Fibroblast of peridontal ligament (primary cell): Measurements from ENCODE around the gene XAB2.
A peak's percentile ranks its signal among the peaks of the same experiment; 100 is the strongest.

Experiments
- DNase-seq: peaks from one replicate; pipeline ENCODE4 v3.0.0-alpha.2; 2010; ENCODE audit errors: extremely low read depth

XAB2 gene

GRCh38 chr19:7611541-7612279 is 17.6 kb downstream of the XAB2 start:
- no peak for DNase-seq

DNA sequence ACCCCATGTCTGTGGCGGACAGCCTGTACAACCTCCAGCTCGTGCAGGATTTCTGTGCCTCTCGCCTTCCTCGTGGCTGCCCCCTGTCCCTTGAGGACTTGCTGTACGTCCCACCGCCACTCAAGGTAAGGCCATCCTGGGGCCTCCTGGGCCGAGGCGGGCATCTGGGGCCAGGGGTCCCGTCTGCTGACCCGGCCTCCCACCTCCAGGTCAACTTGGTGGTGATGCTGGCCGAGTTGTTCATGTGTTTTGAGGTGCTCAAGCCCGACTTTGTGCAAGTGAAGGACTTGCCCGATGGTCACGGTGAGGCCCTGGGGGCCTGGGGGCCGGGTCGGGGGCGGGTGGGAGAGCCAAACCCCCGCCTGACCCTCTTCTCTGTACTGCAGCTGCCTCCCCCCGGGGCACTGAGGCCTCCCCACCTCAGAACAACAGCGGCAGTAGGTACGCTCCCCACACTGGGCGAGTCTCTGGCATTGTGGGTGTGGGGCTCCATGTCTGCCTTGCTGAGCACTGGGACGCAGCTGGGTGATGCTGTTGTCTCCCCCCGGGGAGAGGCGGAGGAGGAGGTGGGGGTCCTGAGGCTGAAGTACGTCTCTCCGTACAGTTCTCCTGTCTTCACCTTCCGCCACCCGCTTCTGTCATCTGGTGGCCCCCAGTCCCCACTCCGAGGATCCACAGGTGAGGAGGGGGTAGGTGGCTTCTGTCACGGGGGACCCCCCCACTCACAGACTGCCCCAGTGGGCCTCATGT is 18.7 kb downstream of the XAB2 start:
- no peak for DNase-seq

GRCh38 chr19:7607874-7608560 is 21.3 kb downstream of the XAB2 start:
- no peak for DNase-seq

GRCh38 chr19:7607212-7607873 is 22.0 kb downstream of the XAB2 start:
- no peak for DNase-seq

DNA sequence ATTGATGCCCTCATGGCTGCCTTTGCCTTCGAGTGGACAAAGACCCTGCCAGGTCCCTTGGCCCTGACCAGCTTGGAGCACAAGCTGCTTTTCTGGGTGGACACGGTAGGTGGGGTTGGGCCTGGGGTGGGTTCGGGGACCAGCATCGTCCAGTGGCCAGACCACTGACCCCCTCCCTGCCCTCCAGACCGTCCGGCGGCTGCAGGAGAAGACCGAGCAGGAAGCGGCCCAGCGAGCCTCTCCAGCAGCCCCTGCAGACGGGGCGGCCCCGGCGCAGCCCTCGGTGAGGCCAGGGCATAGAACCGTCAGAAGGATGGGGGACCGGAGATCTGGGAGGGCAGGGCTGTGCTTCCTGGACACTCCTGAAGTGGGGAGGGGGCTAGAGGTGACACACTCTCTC is 23.1 kb downstream of the XAB2 start:
- DNase-seq = no peak

DNA sequence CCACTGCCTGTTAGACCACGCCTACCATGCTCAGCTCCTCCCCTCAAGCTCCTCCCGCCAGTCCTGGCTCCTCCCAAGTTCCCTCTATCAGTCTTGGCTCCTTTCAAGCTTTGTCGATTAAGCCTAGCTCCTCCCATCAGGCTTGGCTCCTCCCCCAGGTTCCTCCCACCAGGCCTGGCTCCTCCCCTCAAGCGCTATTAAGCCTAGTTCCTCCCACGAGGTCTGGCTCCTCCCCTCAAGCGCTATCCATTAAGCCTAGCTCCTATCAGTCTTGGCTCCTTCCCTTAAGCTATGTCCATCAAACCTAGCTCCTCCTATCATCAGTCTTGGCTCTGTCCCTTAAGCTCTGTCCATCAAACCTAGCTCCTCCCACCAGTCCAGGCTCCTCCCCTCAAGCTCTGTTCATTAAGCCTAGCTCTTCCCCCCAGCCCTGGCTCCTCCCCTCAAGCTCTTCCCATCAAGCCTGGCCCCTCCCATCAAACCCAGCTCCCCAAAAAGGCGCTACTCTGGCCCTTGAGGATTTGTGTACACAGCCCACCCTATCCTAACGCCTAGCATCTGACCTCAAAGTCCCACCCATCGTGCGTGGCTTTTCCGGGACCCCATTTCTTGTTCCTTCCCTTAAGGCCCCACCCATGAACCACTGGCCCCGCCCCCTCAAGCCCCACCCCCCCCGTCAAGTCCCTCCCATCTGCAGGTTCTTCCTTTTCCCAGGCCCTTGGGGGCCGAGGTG is 23.7 kb downstream of the XAB2 start:
- no peak for DNase-seq

GRCh38 chr19:7603919-7604318 is 25.4 kb downstream of the XAB2 start:
- no peak for DNase-seq

DNA sequence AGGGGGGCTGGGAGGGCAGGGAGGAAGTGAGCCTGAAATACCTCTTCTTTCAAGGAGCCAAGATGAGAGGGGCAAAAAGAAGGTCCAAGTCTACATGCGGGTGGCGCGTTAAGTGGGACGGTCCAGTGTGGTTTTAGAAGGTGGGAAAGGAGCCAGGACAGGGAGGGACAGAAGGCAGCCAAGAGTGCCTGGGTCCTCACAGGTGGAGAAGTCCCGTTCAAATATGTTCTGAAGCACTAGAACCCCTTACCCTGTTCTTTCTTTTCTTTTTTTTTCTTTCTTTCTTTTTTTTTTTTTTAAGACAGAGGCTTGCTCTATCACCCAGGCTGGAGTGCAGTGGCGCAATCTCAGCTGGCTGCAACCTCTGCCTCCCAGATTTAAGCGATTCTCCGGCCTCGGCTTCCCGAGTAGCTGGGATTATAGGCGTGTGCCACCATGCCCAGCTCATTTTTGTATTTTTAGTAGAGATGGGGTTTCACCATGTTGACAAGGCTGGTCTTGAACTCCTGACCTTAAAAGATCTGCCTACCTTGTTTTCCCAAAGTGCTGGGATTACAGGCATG is 26.3 kb downstream of the XAB2 start:
- DNase-seq = no peak

DNA sequence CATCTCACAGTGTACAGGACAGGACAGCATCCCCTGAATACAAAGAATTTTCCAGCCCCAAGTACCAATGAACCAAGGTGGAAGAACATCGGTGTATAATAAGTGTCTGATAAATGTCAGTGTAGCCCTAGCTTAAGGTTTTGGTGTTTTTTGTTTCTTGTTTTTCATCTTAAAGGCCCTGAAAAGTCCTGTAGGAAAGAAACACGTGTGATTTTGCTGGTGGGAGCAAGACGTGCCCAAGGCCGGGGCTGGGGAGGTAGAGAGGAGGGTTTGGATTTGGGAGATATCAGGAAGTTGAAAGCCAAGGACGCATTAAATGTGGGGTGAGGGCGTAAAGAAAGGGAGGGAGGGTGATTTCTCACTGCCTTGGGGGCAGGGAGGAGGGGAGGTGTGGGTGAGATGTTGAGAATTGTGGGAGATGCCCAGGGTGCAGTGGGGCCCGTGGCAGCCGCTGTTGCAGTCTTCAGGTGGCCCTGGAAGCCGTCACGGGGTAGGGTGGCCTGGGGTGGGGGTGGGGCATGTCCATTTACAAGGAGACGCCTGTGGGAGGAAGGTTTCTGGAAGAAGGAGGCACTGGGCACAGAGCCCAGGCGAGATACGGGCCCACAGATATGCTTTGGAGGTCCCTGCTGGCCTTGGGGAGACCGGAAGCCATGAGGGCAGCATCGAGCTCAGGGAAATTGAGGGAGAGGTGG is 27.0 kb downstream of the XAB2 start:
- DNase-seq = no peak

GRCh38 chr19:7600721-7601120 is 28.6 kb downstream of the XAB2 start:
- no peak for DNase-seq

DNA sequence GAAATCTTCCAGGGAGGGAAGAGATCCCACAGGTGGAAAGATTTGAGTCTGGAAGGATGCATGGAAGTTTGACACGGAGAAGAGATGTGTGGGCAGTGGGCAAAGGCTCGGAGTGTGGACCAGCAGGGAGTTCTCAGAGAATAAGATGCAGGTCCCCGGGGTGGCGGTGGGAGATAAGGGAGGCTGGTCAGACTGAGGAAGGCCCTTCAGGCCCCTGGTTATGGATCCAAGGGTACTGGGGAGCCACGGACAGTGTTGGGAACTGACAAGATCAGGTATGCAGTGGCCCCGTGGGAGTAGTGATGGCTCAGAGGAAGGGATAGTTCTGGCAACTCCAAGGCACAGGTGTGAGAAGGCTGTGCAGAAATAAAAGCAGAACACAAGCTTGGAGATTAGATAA is 31.2 kb downstream of the XAB2 start:
- no peak for DNase-seq

DNA sequence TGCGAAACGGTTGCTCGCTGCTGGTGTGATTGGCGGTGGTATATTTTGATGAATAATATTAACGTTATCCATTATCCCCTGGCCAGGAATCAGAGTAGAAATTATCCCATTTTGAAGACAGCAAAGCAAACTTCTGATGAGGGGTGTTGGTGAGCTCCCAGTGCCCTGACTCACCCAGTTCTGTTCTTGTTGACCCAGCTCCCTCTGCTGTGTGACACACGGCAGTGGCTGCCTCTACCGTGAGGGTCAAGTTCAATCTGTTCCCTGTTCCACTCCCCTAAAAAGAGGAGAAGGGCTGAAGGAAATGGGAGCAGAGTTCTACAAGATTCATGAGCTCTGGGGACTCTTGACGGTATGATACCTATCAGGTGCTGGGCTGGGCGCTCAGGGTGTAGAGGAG is 31.7 kb downstream of the XAB2 start:
- no peak for DNase-seq

GRCh38 chr19:7596211-7596937 is 33.0 kb downstream of the XAB2 start:
- no peak for DNase-seq

GRCh38 chr19:7595466-7596133 is 33.7 kb downstream of the XAB2 start, which contains the start of gene CAMSAP3:
Gene CAMSAP3 (plus strand): TSS chr19:7595863. CDS start chr19:7596003, 140 bp downstream.
- peak; percentile 38 for DNase-seq

- DNase-seq = no peak
Measured at GRCh38 chr19:7590256-7590655, 39.1 kb downstream of the XAB2 start.

GRCh38 chr19:7589822-7590221 is 39.5 kb downstream of the XAB2 start:
- no peak for DNase-seq

DNA sequence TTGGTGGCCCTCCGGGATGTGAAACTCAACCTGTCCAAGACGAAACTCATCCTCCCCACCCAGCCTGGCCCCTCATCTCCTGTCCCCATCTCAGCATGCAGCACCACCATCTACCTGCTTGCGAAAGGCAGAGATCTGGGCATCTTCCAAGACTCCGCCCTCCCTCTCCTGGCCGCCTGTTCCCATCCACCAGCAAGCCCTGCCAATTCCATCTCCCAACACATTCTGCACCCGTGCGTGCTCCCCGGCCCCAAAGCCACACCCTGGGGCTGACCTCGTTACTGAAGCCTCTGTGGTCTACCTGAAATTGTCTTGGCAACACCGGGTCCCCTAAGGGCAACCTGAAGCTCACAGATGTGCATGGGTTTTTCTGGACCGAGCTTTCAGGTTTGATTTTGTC is 46.9 kb downstream of the XAB2 start:
- no peak for DNase-seq

DNA sequence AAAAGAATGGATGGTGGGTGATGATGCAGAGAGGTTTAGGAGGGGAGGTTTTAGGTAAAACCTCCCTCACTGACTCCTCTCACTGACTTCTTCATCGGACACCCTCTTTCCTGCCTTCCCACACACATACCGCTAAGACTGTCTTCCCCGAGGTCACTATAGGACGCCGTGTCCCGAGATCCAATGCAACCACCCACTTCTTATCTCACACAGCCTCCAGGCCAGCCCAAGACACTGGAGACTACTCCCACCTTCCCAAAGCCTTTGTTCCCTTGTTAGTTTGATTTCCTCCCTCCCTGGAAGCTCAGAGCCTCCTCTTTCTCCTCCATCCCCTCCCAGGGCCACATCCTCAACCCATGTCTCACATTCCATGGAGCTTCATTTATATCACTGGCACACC is 50.2 kb downstream of the XAB2 start:
- no peak for DNase-seq

DNA sequence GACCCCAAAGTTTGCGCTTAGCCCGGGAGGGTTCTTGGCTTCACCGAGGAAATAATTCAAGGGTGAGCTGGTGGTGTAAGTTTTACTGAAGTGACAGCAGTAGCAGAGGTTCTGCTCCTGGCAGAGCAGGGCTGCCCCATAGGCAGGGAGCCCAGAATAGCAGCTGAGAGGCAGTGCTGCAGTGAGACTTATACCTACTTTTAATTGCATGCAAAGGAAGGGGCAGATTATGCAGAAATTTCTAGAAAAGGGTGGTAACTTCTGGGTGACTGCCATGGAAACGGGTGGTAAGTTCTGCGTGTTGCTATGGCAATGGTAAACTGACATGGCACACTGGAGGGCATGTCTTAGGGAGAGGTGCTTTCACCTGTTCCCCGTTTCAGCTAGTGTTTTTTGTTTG is 51.2 kb downstream of the XAB2 start:
- no peak for DNase-seq
